ENCODE data around the gene DNAH1.

- no peak for TF ChIP-seq CTCF (conservative IDR thresholded peaks at IDR 0.05)
- no peak for TF ChIP-seq EZH2 (IDR thresholded peaks at IDR 0.05; ENCODE audit: low read depth)
These were observed 29.5 kb downstream of the DNAH1 start for GRCh38 chr3:52345521-52346109.

Data from PC-9 (cell line).